OCI-LY1 (cell line): ENCODE data around the gene SH3RF3.

ENCODE experiments used
- H2AFZ ChIP-seq: fragments of 200-600 bp; sonication (generic), shearing (Covaris generic); 2 replicates; pipeline ENCODE4 v1.6.0; 2014; ENCODE audit warnings: antibody characterized with exemption, mild to moderate bottlenecking, low read length
- H3F3A ChIP-seq: fragments of 200-600 bp; sonication (generic), shearing (Covaris generic); 2 replicates; pipeline ENCODE4 v1.6.0; 2014; ENCODE audit warnings: mild to moderate bottlenecking, antibody characterized with exemption, low read length, moderate library complexity; ENCODE audit not compliant: insufficient read depth
- H3K27ac ChIP-seq: fragments of 200-600 bp; sonication (generic); 2 replicates; pipeline ENCODE4 v1.5.1; 2014; ENCODE audit warnings: low read length, mixed run types, mild to moderate bottlenecking, low read depth; ENCODE audit not compliant: poor library complexity, severe bottlenecking
- H3K27me3 ChIP-seq: fragments of 200-600 bp; sonication (generic); 2 replicates; pipeline ENCODE4 v1.6.0; 2014; ENCODE audit warnings: antibody characterized with exemption, mild to moderate bottlenecking, low read length, moderate library complexity; ENCODE audit not compliant: insufficient read depth
- H3K36me3 ChIP-seq: fragments of 200-600 bp; sonication (generic); 2 replicates; pipeline ENCODE4 v1.6.1; 2014; ENCODE audit warnings: mild to moderate bottlenecking, antibody characterized with exemption, low read length, moderate library complexity, mixed read lengths; ENCODE audit not compliant: insufficient read depth
- H3K4me1 ChIP-seq: fragments of 200-600 bp; sonication (generic); 2 replicates; pipeline ENCODE4 v1.5.1; 2014; ENCODE audit warnings: mild to moderate bottlenecking, low read length, moderate library complexity; ENCODE audit not compliant: insufficient read depth, severe bottlenecking
- H3K4me2 ChIP-seq: fragments of 200-600 bp; sonication (generic), shearing (Covaris generic); 2 replicates; pipeline ENCODE4 v1.6.1; 2014; ENCODE audit warnings: low read length
- H3K4me3 ChIP-seq: fragments of 200-600 bp; sonication (generic); 2 replicates; pipeline ENCODE4 v1.5.1; 2014; ENCODE audit warnings: low read length, low read depth, mild to moderate bottlenecking, mixed read lengths; ENCODE audit not compliant: poor library complexity, severe bottlenecking
- H3K79me2 ChIP-seq: fragments of 200-600 bp; shearing (Covaris generic); 2 replicates; pipeline ENCODE4 v1.6.1; 2016; ENCODE audit warnings: mixed run types, low read length, mixed read lengths; ENCODE audit not compliant: insufficient read depth
- H3K9ac ChIP-seq: fragments of 200-600 bp; sonication (generic), shearing (Covaris generic); 2 replicates; pipeline ENCODE4 v1.6.1; 2014; ENCODE audit warnings: mild to moderate bottlenecking, low read length, mixed read lengths
- H3K9me2 ChIP-seq: fragments of 200-600 bp; sonication (generic), shearing (Covaris generic); 2 replicates; pipeline ENCODE4 v1.6.1; 2014; ENCODE audit warnings: low read depth, mild to moderate bottlenecking, low read length, mixed read lengths
- H3K9me3 ChIP-seq: fragments of 200-600 bp; shearing (Covaris generic); 2 replicates; pipeline ENCODE4 v1.6.1; 2014; ENCODE audit warnings: low read length, mixed read lengths
- H4K20me1 ChIP-seq: fragments of 200-600 bp; sonication (generic), shearing (Covaris generic); 2 replicates; pipeline ENCODE4 v1.6.0; 2016; ENCODE audit warnings: mild to moderate bottlenecking, low read length; ENCODE audit not compliant: insufficient read depth
- EZH2 ChIP-seq: fragments of 200-600 bp; sonication (generic), shearing (Covaris generic); IDR thresholded peaks from 2 replicates; pipeline ENCODE4 v1.8.0; 2017; ENCODE audit warnings: borderline replicate concordance, mixed run types, mild to moderate bottlenecking, antibody characterized with exemption, low read length, moderate library complexity, mixed read lengths
- TF ChIP-seq, protein P1 (sequence below): fragments of 200-600 bp; sonication (generic), shearing (Covaris generic); IDR thresholded peaks from 2 replicates; pipeline ENCODE4 v1.5.1; 2017; ENCODE audit warnings: mild to moderate bottlenecking, antibody characterized with exemption, low read length, moderate library complexity, mixed read lengths

The SH3RF3 gene

GRCh38 chr2:109150559-109150958 lies 21.6 kb downstream of the SH3RF3 start:
- Histone ChIP-seq H3K9me3 (no peaks in the 10 kb centered on the region), H3K9me2 (no peaks in the 10 kb centered on the region), H3K9ac (no peak overlapping the region), H3K4me3 (no peak overlapping the region), H3K27me3 (0 out of 2 replicates have a peak, but pooled peaks cover 3% of the 10 kb centered on the region), H3K4me1 (no peaks in the 10 kb centered on the region), H3F3A (no peaks in the 10 kb centered on the region), H3K79me2 (no peaks in the 10 kb centered on the region), H3K4me2 (no peak overlapping the region), H4K20me1 (no peaks in the 10 kb centered on the region), H2AFZ (no peak overlapping the region), H3K36me3 (no peaks in the 10 kb centered on the region), H3K27ac (no peak overlapping the region)
- no peak for TF ChIP-seq EZH2
- TF ChIP-seq, protein P1, sequence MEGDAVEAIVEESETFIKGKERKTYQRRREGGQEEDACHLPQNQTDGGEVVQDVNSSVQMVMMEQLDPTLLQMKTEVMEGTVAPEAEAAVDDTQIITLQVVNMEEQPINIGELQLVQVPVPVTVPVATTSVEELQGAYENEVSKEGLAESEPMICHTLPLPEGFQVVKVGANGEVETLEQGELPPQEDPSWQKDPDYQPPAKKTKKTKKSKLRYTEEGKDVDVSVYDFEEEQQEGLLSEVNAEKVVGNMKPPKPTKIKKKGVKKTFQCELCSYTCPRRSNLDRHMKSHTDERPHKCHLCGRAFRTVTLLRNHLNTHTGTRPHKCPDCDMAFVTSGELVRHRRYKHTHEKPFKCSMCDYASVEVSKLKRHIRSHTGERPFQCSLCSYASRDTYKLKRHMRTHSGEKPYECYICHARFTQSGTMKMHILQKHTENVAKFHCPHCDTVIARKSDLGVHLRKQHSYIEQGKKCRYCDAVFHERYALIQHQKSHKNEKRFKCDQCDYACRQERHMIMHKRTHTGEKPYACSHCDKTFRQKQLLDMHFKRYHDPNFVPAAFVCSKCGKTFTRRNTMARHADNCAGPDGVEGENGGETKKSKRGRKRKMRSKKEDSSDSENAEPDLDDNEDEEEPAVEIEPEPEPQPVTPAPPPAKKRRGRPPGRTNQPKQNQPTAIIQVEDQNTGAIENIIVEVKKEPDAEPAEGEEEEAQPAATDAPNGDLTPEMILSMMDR = no peak

DNA sequence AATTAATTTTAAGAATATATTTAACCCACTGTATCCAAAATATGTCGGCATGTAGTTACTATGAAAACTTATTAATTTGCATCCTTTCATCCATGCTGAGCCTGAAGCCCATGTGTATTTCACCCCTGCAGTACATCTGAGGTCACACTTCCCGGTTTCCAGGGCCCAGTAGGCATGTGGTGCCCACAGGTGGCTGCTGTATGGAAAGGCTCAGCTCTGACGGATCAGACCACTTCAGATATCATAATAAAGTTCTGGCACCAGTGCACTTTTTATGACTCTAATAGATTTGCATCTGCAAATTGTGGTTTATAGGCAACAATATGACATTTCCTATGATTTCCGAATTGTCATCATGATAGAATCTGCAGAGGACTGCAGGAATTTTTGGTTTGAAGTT lies 22.5 kb downstream of the SH3RF3 start:
- Histone ChIP-seq H3K36me3 (no peaks in the 10 kb centered on the region), H2AFZ (no peak overlapping the region), H3K9me2 (no peaks in the 10 kb centered on the region), H4K20me1 (no peaks in the 10 kb centered on the region), H3K27ac (no peak overlapping the region), H3K4me1 (no peaks in the 10 kb centered on the region), H3K9ac (no peak overlapping the region), H3K9me3 (no peaks in the 10 kb centered on the region), H3K4me3 (no peak overlapping the region), H3K4me2 (no peak overlapping the region), H3K27me3 (no peaks in the 10 kb centered on the region), H3F3A (no peaks in the 10 kb centered on the region), H3K79me2 (no peaks in the 10 kb centered on the region)
- TF ChIP-seq, protein P1 = no peak
- no peak for TF ChIP-seq EZH2

DNA sequence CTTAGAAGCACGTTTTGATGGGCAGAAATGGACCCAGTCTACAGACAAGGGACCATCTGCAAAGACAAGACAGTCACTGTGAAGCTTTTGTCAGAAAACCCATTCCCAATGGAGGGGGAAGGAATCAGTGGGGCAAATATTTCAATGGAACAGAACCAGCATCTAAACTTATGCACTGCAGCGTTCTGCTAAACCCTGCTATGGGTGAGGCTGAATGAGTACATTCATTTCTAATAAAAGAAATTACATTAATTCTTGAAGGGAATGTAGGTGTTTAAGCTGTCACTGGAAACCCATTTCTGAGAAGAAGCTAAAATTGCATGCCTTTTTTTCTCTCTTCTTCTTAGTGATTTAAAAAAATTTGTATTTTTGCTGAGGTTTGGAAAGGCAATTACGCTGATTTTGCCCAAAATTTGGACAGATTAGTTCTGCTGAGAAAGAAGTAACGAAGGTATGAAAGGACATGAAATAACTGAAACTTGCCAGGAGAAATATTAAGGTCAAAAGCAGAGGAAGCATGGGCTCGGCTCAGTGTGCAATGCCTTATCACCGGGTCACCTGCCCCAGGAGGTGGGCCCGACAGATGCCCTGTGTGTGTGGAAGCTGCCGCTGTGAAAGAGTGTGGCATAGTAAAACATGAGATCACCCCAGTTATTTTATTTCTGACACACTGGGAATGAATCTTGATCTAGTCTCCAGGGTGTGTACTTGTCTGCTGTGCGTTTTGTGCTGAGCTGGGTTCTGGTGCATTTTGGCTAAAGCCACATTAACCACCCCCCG lies 24.2 kb downstream of the SH3RF3 start:
- H3F3A ChIP-seq = no peaks in the 10 kb centered on the region
- no peaks in the 10 kb centered on the region for H3K9me2 ChIP-seq
- no peaks in the 10 kb centered on the region for H3K27me3 ChIP-seq
- H3K4me2 ChIP-seq = no peak overlapping the region
- no peaks in the 10 kb centered on the region for H3K4me1 ChIP-seq
- H3K36me3 ChIP-seq = no peaks in the 10 kb centered on the region
- no peak overlapping the region for H3K9ac ChIP-seq
- H4K20me1 ChIP-seq = no peaks in the 10 kb centered on the region
- TF ChIP-seq EZH2 = no peak
- TF ChIP-seq, protein P1 = no peak
- H3K79me2 ChIP-seq = no peaks in the 10 kb centered on the region
- no peak overlapping the region for H3K27ac ChIP-seq
- H3K4me3 ChIP-seq = no peak overlapping the region
- no peak overlapping the region for H2AFZ ChIP-seq
- no peaks in the 10 kb centered on the region for H3K9me3 ChIP-seq
